HUES6 (cell line): ENCODE measurements around the gene DLGAP1.
"Not testable (repeated sequence)": the region's sequence is repeated elsewhere in the genome, so short reads cannot be mapped to it uniquely, and the experiment has no call there.

Experiments used
- H3K27ac ChIP-seq: 2 replicates; pipeline ENCODE4 v1.7.0; 2013; ENCODE audit warnings: low read depth, mild to moderate bottlenecking, low read length, inconsistent platforms
- H3K27me3 ChIP-seq: 2 replicates; pipeline ENCODE4 v1.6.1; 2013; ENCODE audit warnings: low read length; ENCODE audit not compliant: control insufficient read depth, insufficient read depth
- H3K36me3 ChIP-seq: 2 replicates; pipeline ENCODE4 v1.6.1; 2013; ENCODE audit warnings: low read length; ENCODE audit not compliant: control insufficient read depth, insufficient read depth
- H3K4me1 ChIP-seq: 2 replicates; pipeline ENCODE4 v1.6.1; 2013; ENCODE audit warnings: low read length; ENCODE audit not compliant: control insufficient read depth, insufficient read depth
- H3K4me3 ChIP-seq: 2 replicates; pipeline ENCODE4 v1.5.1; 2013; ENCODE audit warnings: low read depth, low read length
- H3K9ac ChIP-seq: one replicate; pipeline ENCODE4 v1.6.1; 2013; ENCODE audit warnings: mild to moderate bottlenecking, low read length
- H3K9me3 ChIP-seq: 2 replicates; pipeline ENCODE4 v1.6.1; 2013; ENCODE audit warnings: low read depth, low read length; ENCODE audit not compliant: control insufficient read depth, insufficient read depth

The DLGAP1 gene

GRCh38 chr18:3610188-3610708 is 844.9 kb downstream of the DLGAP1 start:
- no peaks in the 10 kb centered on the region for H3K9me3 ChIP-seq
- no peaks in the 10 kb centered on the region for H3K27me3 ChIP-seq
- peaks cover 31% of the 10 kb centered on the region for H3K4me1 ChIP-seq
- no peak overlapping the region for H3K4me3 ChIP-seq
- 0 out of 2 replicates have a peak overlapping the region, but pooled peaks have one; percentile 27 for H3K27ac ChIP-seq
- H3K9ac ChIP-seq = peak overlapping the region; percentile 15
- peaks cover 20% of the 10 kb centered on the region for H3K36me3 ChIP-seq

DNA sequence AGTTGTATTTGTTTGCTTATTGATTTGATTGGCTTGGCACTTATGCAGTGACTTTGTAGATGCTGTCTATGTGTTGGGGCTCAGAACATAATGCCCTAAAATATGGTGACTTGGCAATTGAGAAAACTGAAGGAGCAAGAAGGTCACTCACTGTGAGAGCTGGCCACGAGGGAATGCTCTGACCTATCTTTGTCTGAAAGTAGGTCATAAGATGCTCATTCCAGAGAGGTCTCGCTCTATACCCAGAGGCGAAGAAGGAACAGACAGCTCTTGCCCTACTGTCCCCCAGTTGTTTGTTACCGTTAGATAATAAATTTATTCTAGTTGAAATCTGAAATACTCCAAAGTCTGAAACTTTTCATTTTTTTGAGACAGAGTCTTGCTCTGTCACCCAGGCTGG is 846.6 kb downstream of the DLGAP1 start:
- Histone ChIP-seq H3K4me1 (peaks cover 25% of the 10 kb centered on the region), H3K27me3 (no peaks in the 10 kb centered on the region), H3K9ac (no peak overlapping the region), H3K4me3 (no peak overlapping the region), H3K27ac (no peak overlapping the region), H3K9me3 (no peaks in the 10 kb centered on the region), H3K36me3 (peaks cover 20% of the 10 kb centered on the region)

- H3K4me3 ChIP-seq, H3K27ac ChIP-seq, H3K27me3 ChIP-seq, H3K9me3 ChIP-seq: not testable (repeated sequence)
- H3K4me1 ChIP-seq = peaks cover 26% of the 10 kb centered on the region
- H3K9ac ChIP-seq = peak overlapping the region; percentile 42
- H3K36me3 ChIP-seq = peaks cover 20% of the 10 kb centered on the region
These were observed 847.0 kb downstream of the DLGAP1 start for GRCh38 chr18:3608099-3608453.

GRCh38 chr18:3607309-3608098 is 847.6 kb downstream of the DLGAP1 start:
- Histone ChIP-seq H3K27ac (peak overlapping the region; percentile 15; the same call in 1 of the 2 replicates), H3K4me1 (peaks cover 32% of the 10 kb centered on the region), H3K27me3 (no peaks in the 10 kb centered on the region), H3K9me3 (no peaks in the 10 kb centered on the region), H3K9ac (peak overlapping the region; percentile 42), H3K36me3 (peaks cover 20% of the 10 kb centered on the region), H3K4me3 (no peak overlapping the region)

- peaks cover 35% of the 10 kb centered on the region for H3K4me1 ChIP-seq
- H3K36me3 ChIP-seq = peaks cover 20% of the 10 kb centered on the region
- H3K27ac ChIP-seq, H3K4me3 ChIP-seq, H3K9ac ChIP-seq, H3K9me3 ChIP-seq, H3K27me3 ChIP-seq: not testable (repeated sequence)
These were observed 848.2 kb downstream of the DLGAP1 start for GRCh38 chr18:3606863-3607262.

GRCh38 chr18:3605954-3606443 is 849.1 kb downstream of the DLGAP1 start:
- Histone ChIP-seq H3K9me3 (no peaks in the 10 kb centered on the region), H3K4me3 (peak overlapping the region; percentile 72), H3K27ac (peak overlapping the region; percentile 99), H3K4me1 (peaks cover 30% of the 10 kb centered on the region), H3K27me3 (no peaks in the 10 kb centered on the region), H3K9ac (peak overlapping the region; percentile 99), H3K36me3 (peaks cover 20% of the 10 kb centered on the region)

GRCh38 chr18:3605486-3605952 is 849.6 kb downstream of the DLGAP1 start:
- H3K27ac ChIP-seq = peak overlapping the region; percentile 99
- H3K4me1 ChIP-seq = peaks cover 30% of the 10 kb centered on the region
- H3K27me3 ChIP-seq = no peaks in the 10 kb centered on the region
- H3K9me3 ChIP-seq = no peaks in the 10 kb centered on the region
- H3K36me3 ChIP-seq = peaks cover 20% of the 10 kb centered on the region
- peak overlapping the region; percentile 72 for H3K4me3 ChIP-seq
- peak overlapping the region; percentile 99 for H3K9ac ChIP-seq

DNA sequence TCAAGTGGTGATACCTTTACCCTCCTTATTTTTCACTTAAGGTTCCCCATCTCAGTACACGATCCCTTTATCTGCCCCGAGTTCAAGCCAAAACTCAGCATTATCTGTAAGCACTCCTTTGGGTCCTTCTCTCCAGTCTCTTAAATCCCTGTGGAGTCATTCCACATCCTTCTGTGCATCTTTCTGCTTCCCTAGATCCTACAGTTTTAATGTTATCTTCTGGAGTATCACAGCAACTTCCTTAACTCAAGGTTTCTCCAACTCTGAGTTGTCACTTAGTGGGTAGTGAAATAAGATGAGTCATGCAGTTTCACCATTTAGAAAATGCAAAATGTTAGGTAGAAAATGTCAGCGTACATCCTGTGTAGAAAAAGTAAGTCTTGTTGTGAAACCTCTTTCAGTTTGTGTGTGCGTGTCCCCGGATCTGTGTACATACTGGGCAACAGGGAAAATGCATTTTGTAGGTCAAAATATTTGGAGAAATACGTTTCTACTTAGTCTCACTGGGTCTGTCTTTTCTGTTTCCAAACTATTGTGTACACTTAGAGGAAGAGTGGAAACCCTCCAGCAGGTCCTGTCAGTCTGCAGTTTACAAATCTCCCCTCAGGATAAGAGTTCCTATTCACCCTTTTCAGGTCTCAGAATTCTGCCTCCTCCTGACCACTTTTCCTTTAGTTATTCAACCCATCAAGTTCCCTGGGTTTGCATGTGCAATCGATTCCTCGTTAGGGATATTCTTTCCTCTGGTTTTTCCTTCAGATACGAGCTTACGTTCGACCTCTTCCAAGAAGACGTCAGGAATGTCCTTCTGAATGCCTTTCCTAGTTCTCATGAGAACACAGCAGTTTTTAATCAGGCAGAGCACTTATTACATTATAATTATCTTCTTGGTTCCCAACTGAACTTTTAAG is 850.4 kb downstream of the DLGAP1 start:
- Histone ChIP-seq H3K36me3 (peaks cover 20% of the 10 kb centered on the region), H3K9ac (peak overlapping the region; percentile 99), H3K4me3 (peak overlapping the region; percentile 72), H3K27me3 (no peaks in the 10 kb centered on the region), H3K4me1 (peaks cover 30% of the 10 kb centered on the region), H3K27ac (peak overlapping the region; percentile 99), H3K9me3 (no peaks in the 10 kb centered on the region)

- H3K9ac ChIP-seq = peak overlapping the region; percentile 99
- no peaks in the 10 kb centered on the region for H3K27me3 ChIP-seq
- H3K4me3 ChIP-seq = peak overlapping the region; percentile 72
- H3K36me3 ChIP-seq = peaks cover 16% of the 10 kb centered on the region
- no peaks in the 10 kb centered on the region for H3K9me3 ChIP-seq
- peak overlapping the region; percentile 99 for H3K27ac ChIP-seq
- H3K4me1 ChIP-seq = peaks cover 32% of the 10 kb centered on the region
These were observed 850.9 kb downstream of the DLGAP1 start for GRCh38 chr18:3604235-3604497.

- H3K4me3 ChIP-seq = peak overlapping the region; percentile 72
- H3K36me3 ChIP-seq = peaks cover 15% of the 10 kb centered on the region
- peak overlapping the region; percentile 99 for H3K9ac ChIP-seq
- no peaks in the 10 kb centered on the region for H3K9me3 ChIP-seq
- no peaks in the 10 kb centered on the region for H3K27me3 ChIP-seq
- peak overlapping the region; percentile 99 for H3K27ac ChIP-seq
- H3K4me1 ChIP-seq = peaks cover 35% of the 10 kb centered on the region
These were observed 851.5 kb downstream of the DLGAP1 start for GRCh38 chr18:3603421-3604234.
